Measurements from ENCODE around the gene BEAN1.

GRCh38 chr16:66427871-66428681, 981 bp downstream of the BEAN1 start:
- TF ChIP-seq REST (IDR thresholded peaks at IDR 0.05; ENCODE audit: unreplicated experiment): no peak
- TF ChIP-seq EZH2 (IDR thresholded peaks at IDR 0.05; ENCODE audit: low read depth, unreplicated experiment): peak; percentile 60
- TF ChIP-seq POLR2AphosphoS5 (IDR thresholded peaks at IDR 0.05; ENCODE audit: low read depth): no peak
- no peak for TF ChIP-seq CTCF (conservative IDR thresholded peaks at IDR 0.05; ENCODE audit: low read depth in 2 of 2)
- TF ChIP-seq ETS1 (IDR thresholded peaks at IDR 0.05): no peak
- TF ChIP-seq EZH2phosphoT487 (IDR thresholded peaks at IDR 0.05; ENCODE audit: unreplicated experiment): no peak

Data from GM23338 (cell line).